HuH-7 (cell line): ENCODE results near the gene ANKRD49.

Source experiments
- DNase-seq: peaks from one replicate; pipeline ENCODE4 v3.0.0; 2011; ENCODE audit warnings: low spot score

ANKRD49 gene

GRCh38 chr11:94507485-94507884 lies 13.7 kb downstream of the ANKRD49 start:
- no peak for DNase-seq

- peak; percentile 30 for DNase-seq
Observed at GRCh38 chr11:94511932-94512781, 18.4 kb downstream of the ANKRD49 start, which contains the start of gene C11orf97. TSS of gene C11orf97 (plus strand) at chr11:94512461. CDS start at chr11:94512529, 68 bp downstream.

- no peak for DNase-seq
Observed at GRCh38 chr11:94513091-94513490, 19.3 kb downstream of the ANKRD49 start.

GRCh38 chr11:94515398-94515797 lies 21.6 kb downstream of the ANKRD49 start:
- DNase-seq = no peak

- DNase-seq = no peak
Observed at GRCh38 chr11:94516725-94517124, 22.9 kb downstream of the ANKRD49 start.

- DNase-seq = no peak
Observed at GRCh38 chr11:94518300-94518699, 24.5 kb downstream of the ANKRD49 start.

- no peak for DNase-seq
Observed at GRCh38 chr11:94519478-94520084, 25.8 kb downstream of the ANKRD49 start.

- no peak for DNase-seq
Observed at GRCh38 chr11:94521684-94522083, 27.9 kb downstream of the ANKRD49 start.

- DNase-seq = no peak
Observed at GRCh38 chr11:94524341-94524740, 30.6 kb downstream of the ANKRD49 start.

- no peak for DNase-seq
Observed at GRCh38 chr11:94525546-94526324, 32.0 kb downstream of the ANKRD49 start.

GRCh38 chr11:94526645-94527438 lies 33.1 kb downstream of the ANKRD49 start:
- DNase-seq = no peak

- no peak for DNase-seq
Observed at GRCh38 chr11:94528551-94528950, 34.8 kb downstream of the ANKRD49 start.

GRCh38 chr11:94532211-94532610 lies 38.4 kb downstream of the ANKRD49 start:
- DNase-seq = no peak

- DNase-seq = no peak
Observed at GRCh38 chr11:94533206-94533605, 39.4 kb downstream of the ANKRD49 start.

- DNase-seq = no peak
Observed at GRCh38 chr11:94533696-94534630, 40.2 kb downstream of the ANKRD49 start.

- no peak for DNase-seq
Observed at GRCh38 chr11:94536386-94536785, 42.6 kb downstream of the ANKRD49 start.

- DNase-seq = no peak
Observed at GRCh38 chr11:94537031-94537600, 43.3 kb downstream of the ANKRD49 start.

GRCh38 chr11:94539420-94539819 lies 45.6 kb downstream of the ANKRD49 start:
- DNase-seq = no peak

GRCh38 chr11:94543695-94544645 lies 50.2 kb downstream of the ANKRD49 start, which contains the start of gene FUT4:
TSS of gene FUT4 (plus strand) at chr11:94543921. CDS start at chr11:94544134, 213 bp downstream.
- peak; percentile 74 for DNase-seq
